Neural progenitor cell (in vitro differentiated cells): ENCODE data around the gene FAM32A. TPM values are rescaled to one million over a fixed set of nuclear protein-coding genes. Genes with fewer than 3 reads are reported as not detected.
"Not testable (repeated sequence)": the region's sequence is repeated elsewhere in the genome, so short reads cannot be mapped to it uniquely, and the experiment has no call there.

ENCODE experiments used
- DNase-seq: peaks from one replicate; pipeline ENCODE4 v3.0.0-alpha.2; 2016; ENCODE audit warnings: low spot score
- H2AFZ ChIP-seq: fragments of 200-600 bp; sonication (generic); replicated peaks from 2 replicates; pipeline ENCODE4 v1.6.1; 2016; ENCODE audit warnings: antibody characterized with exemption
- H3F3A ChIP-seq: fragments of 200-600 bp; sonication (generic); 2 replicates; pipeline ENCODE4 v1.6.1; 2016; ENCODE audit warnings: antibody characterized with exemption, low read depth
- H3K27ac ChIP-seq: fragments of 200-600 bp; sonication (generic); 2 replicates; pipeline ENCODE4 v1.5.1; 2016; ENCODE audit warnings: mild to moderate bottlenecking
- H3K27me3 ChIP-seq: fragments of 200-600 bp; sonication (generic); 2 replicates; pipeline ENCODE4 v1.6.1; 2016; ENCODE audit warnings: mild to moderate bottlenecking, moderate library complexity
- H3K36me3 ChIP-seq: fragments of 200-600 bp; sonication (generic); 2 replicates; pipeline ENCODE4 v1.5.1; 2016
- H3K4me1 ChIP-seq: fragments of 200-600 bp; sonication (generic); 2 replicates; pipeline ENCODE4 v1.6.1; 2016; ENCODE audit warnings: mixed run types
- H3K4me2 ChIP-seq: fragments of 200-600 bp; sonication (generic); 2 replicates; pipeline ENCODE4 v1.6.1; 2016
- H3K4me3 ChIP-seq: fragments of 200-600 bp; sonication (generic); 2 replicates; pipeline ENCODE4 v1.5.1; 2016
- H3K79me2 ChIP-seq: fragments of 200-600 bp; sonication (generic); 2 replicates; pipeline ENCODE4 v1.6.1; 2016; ENCODE audit warnings: low read depth
- H3K9ac ChIP-seq: fragments of 200-600 bp; sonication (generic); 2 replicates; pipeline ENCODE4 v1.6.1; 2016
- H3K9me3 ChIP-seq: fragments of 200-600 bp; sonication (generic); 2 replicates; pipeline ENCODE4 v1.5.1; 2016; ENCODE audit warnings: low read depth
- H4K20me1 ChIP-seq: fragments of 200-600 bp; sonication (generic); 2 replicates; pipeline ENCODE4 v1.6.1; 2016; ENCODE audit warnings: low read depth
- H3K27ac Mint-ChIP-seq: 3 replicates; pipeline ENCODE4 v1.8.0; 2021; ENCODE audit warnings: mixed read lengths
- H3K27me3 Mint-ChIP-seq: 2 replicates; pipeline ENCODE4 v1.8.0; 2022; ENCODE audit warnings: low read depth, mild to moderate bottlenecking, inconsistent platforms, moderate library complexity, mixed read lengths; ENCODE audit not compliant: insufficient read depth
- H3K36me3 Mint-ChIP-seq: 3 replicates; pipeline ENCODE4 v1.8.0; 2021; ENCODE audit warnings: mixed read lengths
- H3K4me1 Mint-ChIP-seq: 3 replicates; pipeline ENCODE4 v1.8.0; 2021; ENCODE audit warnings: mixed read lengths
- H3K4me3 Mint-ChIP-seq: 3 replicates; pipeline ENCODE4 v1.8.0; 2021; ENCODE audit warnings: mild to moderate bottlenecking, moderate library complexity, mixed read lengths
- H3K9me3 Mint-ChIP-seq: 3 replicates; pipeline ENCODE4 v1.8.0; 2020; ENCODE audit warnings: mixed read lengths
- CTCF ChIP-seq: fragments of 200-600 bp; sonication (generic); IDR thresholded peaks from 2 replicates; pipeline ENCODE4 v1.5.1; 2017; ENCODE audit warnings: antibody characterized with exemption, mild to moderate bottlenecking
- EZH2 ChIP-seq: fragments of 200-600 bp; sonication (generic); IDR thresholded peaks from 2 replicates; pipeline ENCODE4 v1.6.1; 2017; ENCODE audit warnings: antibody characterized with exemption, mild to moderate bottlenecking, moderate library complexity
- EZH2phosphoT487 ChIP-seq: fragments of 200-600 bp; sonication (generic); IDR thresholded peaks from 2 replicates; pipeline ENCODE4 v1.6.1; 2017; ENCODE audit warnings: antibody characterized with exemption
- total RNA-seq: library from RNA; depleted of rRNA; stranded (reverse); fragments of >200 nt; gene quantifications from 2 replicates; pipeline ENCODE4 v1.2.3, GENCODE V29; 2015; ENCODE audit warnings: low replicate concordance

FAM32A gene
- total RNA-seq, 1 donor from 2014 or later = 139 TPM

GRCh38 chr19:16175954-16176353, 9.3 kb upstream of the FAM32A start:
- H3K4me2 ChIP-seq = no peak overlapping the region
- H3K9me3 Mint-ChIP-seq = no peaks in the 10 kb centered on the region
- no peaks in the 10 kb centered on the region for H3K79me2 ChIP-seq
- peaks cover 5% of the 10 kb centered on the region for H3K27me3 Mint-ChIP-seq
- no peak overlapping the region for H3K27ac Mint-ChIP-seq
- H3K9me3 ChIP-seq = no peaks in the 10 kb centered on the region
- H3K36me3 ChIP-seq = no peaks in the 10 kb centered on the region
- H3K4me3 ChIP-seq = no peak overlapping the region
- no peak overlapping the region for H2AFZ ChIP-seq
- H3K4me3 Mint-ChIP-seq = no peak overlapping the region
- no peak for TF ChIP-seq EZH2phosphoT487
- no peak for TF ChIP-seq EZH2
- TF ChIP-seq CTCF = no peak
- DNase-seq = no peak
- no peaks in the 10 kb centered on the region for H3K4me1 Mint-ChIP-seq
- no peaks in the 10 kb centered on the region for H4K20me1 ChIP-seq
- no peaks in the 10 kb centered on the region for H3K4me1 ChIP-seq
- H3K27ac ChIP-seq = no peak overlapping the region
- no peaks in the 10 kb centered on the region for H3F3A ChIP-seq
- H3K27me3 ChIP-seq = no peaks in the 10 kb centered on the region
- no peak overlapping the region for H3K9ac ChIP-seq
- H3K36me3 Mint-ChIP-seq = no peaks in the 10 kb centered on the region

- not testable (repeated sequence) for H3K4me3 Mint-ChIP-seq, H3K27ac Mint-ChIP-seq, H4K20me1 ChIP-seq, H3K9me3 ChIP-seq, H3K9ac ChIP-seq, H3K4me2 ChIP-seq, H3K36me3 Mint-ChIP-seq, H3K4me1 Mint-ChIP-seq, H2AFZ ChIP-seq, H3K4me3 ChIP-seq, H3K27me3 Mint-ChIP-seq, DNase-seq, H3K79me2 ChIP-seq, H3K36me3 ChIP-seq, H3K27ac ChIP-seq, H3K4me1 ChIP-seq, H3F3A ChIP-seq, H3K9me3 Mint-ChIP-seq
- peaks cover 11% of the 10 kb centered on the region for H3K27me3 ChIP-seq
These were observed 6.3 kb upstream of the FAM32A start for GRCh38 chr19:16178866-16179265.

- Histone ChIP-seq H4K20me1 (no peaks in the 10 kb centered on the region), H2AFZ (no peak overlapping the region), H3K4me2 (no peak overlapping the region), H3K79me2 (peaks cover 4% of the 10 kb centered on the region), H3K9ac (no peak overlapping the region), H3K4me3 (no peak overlapping the region), H3K9me3 (no peaks in the 10 kb centered on the region), H3K27me3 (peaks cover 17% of the 10 kb centered on the region), H3K27ac (no peak overlapping the region), H3F3A (peaks cover 12% of the 10 kb centered on the region), H3K36me3 (no peaks in the 10 kb centered on the region), H3K4me1 (no peaks in the 10 kb centered on the region)
- no peak overlapping the region for H3K27ac Mint-ChIP-seq
- H3K4me1 Mint-ChIP-seq = peaks cover 8% of the 10 kb centered on the region
- peaks cover 4% of the 10 kb centered on the region for H3K36me3 Mint-ChIP-seq
- peaks cover 5% of the 10 kb centered on the region for H3K27me3 Mint-ChIP-seq
- no peaks in the 10 kb centered on the region for H3K9me3 Mint-ChIP-seq
- peak; percentile 51 for DNase-seq
- TF ChIP-seq CTCF = no peak
- TF ChIP-seq EZH2phosphoT487 = no peak
- TF ChIP-seq EZH2 = no peak
- no peak overlapping the region for H3K4me3 Mint-ChIP-seq
These were observed 4.6 kb upstream of the FAM32A start for GRCh38 chr19:16180611-16181010.

GRCh38 chr19:16184665-16185122, 516 bp upstream of the FAM32A start:
- Mint-ChIP-seq H3K9me3 (no peaks in the 10 kb centered on the region), H3K4me1 (peaks cover 12% of the 10 kb centered on the region), H3K4me3 (peak overlapping the region; percentile 98), H3K27me3 (peaks cover 3% of the 10 kb centered on the region), H3K27ac (peak overlapping the region; percentile 90), H3K36me3 (peaks cover 14% of the 10 kb centered on the region)
- H3K27ac ChIP-seq = no peak overlapping the region
- H3K36me3 ChIP-seq = no peaks in the 10 kb centered on the region
- peaks cover 16% of the 10 kb centered on the region for H4K20me1 ChIP-seq
- TF ChIP-seq CTCF (no peak), EZH2phosphoT487 (no peak)
- no peaks in the 10 kb centered on the region for H3K9me3 ChIP-seq
- DNase-seq = no peak
- H3K9ac ChIP-seq = no peak overlapping the region
- H2AFZ ChIP-seq = peak overlapping the region; percentile 85
- peaks cover 12% of the 10 kb centered on the region for H3F3A ChIP-seq
- peaks cover 5% of the 10 kb centered on the region for H3K4me1 ChIP-seq
- peak overlapping the region; percentile 97 for H3K4me3 ChIP-seq
- H3K27me3 ChIP-seq = peaks cover 17% of the 10 kb centered on the region
- peaks cover 34% of the 10 kb centered on the region for H3K79me2 ChIP-seq
- peak overlapping the region; percentile 88 for H3K4me2 ChIP-seq
